IPS-15b (cell line): ENCODE data around the gene ATP10A.
A peak's percentile ranks its signal among the peaks of the same experiment; 100 is the strongest.
"Not testable (repeated sequence)": the region's sequence is repeated elsewhere in the genome, so short reads cannot be mapped to it uniquely, and the experiment has no call there.

ENCODE experiments used
- H3K27me3 ChIP-seq: one replicate; pipeline ENCODE4 v1.6.1; 2013; ENCODE audit warnings: low read length; ENCODE audit not compliant: control insufficient read depth, insufficient read depth
- H3K36me3 ChIP-seq: one replicate; pipeline ENCODE4 v1.6.1; 2013; ENCODE audit warnings: low read length; ENCODE audit not compliant: control insufficient read depth, insufficient read depth
- H3K4me1 ChIP-seq: one replicate; pipeline ENCODE4 v1.6.1; 2013; ENCODE audit warnings: mild to moderate bottlenecking, low read length; ENCODE audit not compliant: control insufficient read depth, insufficient read depth
- H3K4me3 ChIP-seq: one replicate; pipeline ENCODE4 v1.5.1; 2013; ENCODE audit warnings: low read depth, low read length
- H3K9ac ChIP-seq: one replicate; pipeline ENCODE4 v1.6.1; 2013; ENCODE audit warnings: low read depth, mild to moderate bottlenecking, low read length
- H3K9me3 ChIP-seq: one replicate; pipeline ENCODE4 v1.6.1; 2013; ENCODE audit warnings: mild to moderate bottlenecking, low read length; ENCODE audit not compliant: control insufficient read depth, insufficient read depth

Gene ATP10A

GRCh38 chr15:25864966-25865365, 1.8 kb upstream of the ATP10A start:
- Histone ChIP-seq H3K4me3 (no peak overlapping the region), H3K9ac (no peak overlapping the region), H3K9me3 (no peaks in the 10 kb centered on the region), H3K36me3 (no peaks in the 10 kb centered on the region), H3K4me1 (no peaks in the 10 kb centered on the region), H3K27me3 (peaks cover 40% of the 10 kb centered on the region)

GRCh38 chr15:25863968-25864580, 947 bp upstream of the ATP10A start:
- no peaks in the 10 kb centered on the region for H3K36me3 ChIP-seq
- H3K9ac ChIP-seq, result no peak overlapping the region
- no peaks in the 10 kb centered on the region for H3K4me1 ChIP-seq
- H3K4me3 ChIP-seq, result peak overlapping the region; percentile 70
- H3K9me3 ChIP-seq, result no peaks in the 10 kb centered on the region
- peaks cover 40% of the 10 kb centered on the region for H3K27me3 ChIP-seq

- no peak overlapping the region for H3K9ac ChIP-seq
- peaks cover 40% of the 10 kb centered on the region for H3K27me3 ChIP-seq
- no peaks in the 10 kb centered on the region for H3K4me1 ChIP-seq
- no peaks in the 10 kb centered on the region for H3K36me3 ChIP-seq
- peak overlapping the region; percentile 70 for H3K4me3 ChIP-seq
- no peaks in the 10 kb centered on the region for H3K9me3 ChIP-seq
Measured at GRCh38 chr15:25862472-25863110, 536 bp downstream of the ATP10A start.

GRCh38 chr15:25862071-25862471, 1.1 kb downstream of the ATP10A start:
- no peaks in the 10 kb centered on the region for H3K9me3 ChIP-seq
- no peaks in the 10 kb centered on the region for H3K36me3 ChIP-seq
- H3K27me3 ChIP-seq, result peaks cover 40% of the 10 kb centered on the region
- H3K4me3 ChIP-seq, result peak overlapping the region; percentile 70
- H3K9ac ChIP-seq, result no peak overlapping the region
- no peaks in the 10 kb centered on the region for H3K4me1 ChIP-seq

- H3K9me3 ChIP-seq, result no peaks in the 10 kb centered on the region
- no peaks in the 10 kb centered on the region for H3K4me1 ChIP-seq
- H3K36me3 ChIP-seq, result no peaks in the 10 kb centered on the region
- H3K27me3 ChIP-seq, result peaks cover 40% of the 10 kb centered on the region
- no peak overlapping the region for H3K9ac ChIP-seq
- no peak overlapping the region for H3K4me3 ChIP-seq
Measured at GRCh38 chr15:25860885-25861866, 2.0 kb downstream of the ATP10A start.

GRCh38 chr15:25859838-25860645, 3.1 kb downstream of the ATP10A start:
- H3K36me3 ChIP-seq, result no peaks in the 10 kb centered on the region
- no peaks in the 10 kb centered on the region for H3K4me1 ChIP-seq
- H3K27me3 ChIP-seq, result peaks cover 31% of the 10 kb centered on the region

GRCh38 chr15:25858952-25859760, 4.0 kb downstream of the ATP10A start:
- no peak overlapping the region for H3K4me3 ChIP-seq
- no peaks in the 10 kb centered on the region for H3K4me1 ChIP-seq
- H3K27me3 ChIP-seq, result peaks cover 23% of the 10 kb centered on the region
- H3K36me3 ChIP-seq, result no peaks in the 10 kb centered on the region
- H3K9ac ChIP-seq, result no peak overlapping the region
- no peaks in the 10 kb centered on the region for H3K9me3 ChIP-seq

More at GRCh38 chr15:25859838-25860645, 3.1 kb downstream of the ATP10A start:
- Histone ChIP-seq H3K4me3 (no peak overlapping the region), H3K9me3 (no peaks in the 10 kb centered on the region), H3K9ac (no peak overlapping the region)

- not testable (repeated sequence) for H3K9ac ChIP-seq, H3K4me1 ChIP-seq, H3K27me3 ChIP-seq, H3K4me3 ChIP-seq, H3K36me3 ChIP-seq, H3K9me3 ChIP-seq
Measured at GRCh38 chr15:25856059-25856458, 7.1 kb downstream of the ATP10A start.

GRCh38 chr15:25852661-25853524, 10.2 kb downstream of the ATP10A start:
- H3K36me3 ChIP-seq, result no peaks in the 10 kb centered on the region
- H3K4me3 ChIP-seq, result no peak overlapping the region
- no peak overlapping the region for H3K9ac ChIP-seq
- H3K4me1 ChIP-seq, result peaks cover 26% of the 10 kb centered on the region
- H3K27me3 ChIP-seq, result no peaks in the 10 kb centered on the region
- H3K9me3 ChIP-seq, result no peaks in the 10 kb centered on the region

GRCh38 chr15:25852027-25852426, 11.1 kb downstream of the ATP10A start:
- no peak overlapping the region for H3K9ac ChIP-seq
- no peak overlapping the region for H3K4me3 ChIP-seq
- no peaks in the 10 kb centered on the region for H3K36me3 ChIP-seq
- no peaks in the 10 kb centered on the region for H3K27me3 ChIP-seq
- H3K4me1 ChIP-seq, result peaks cover 28% of the 10 kb centered on the region
- H3K9me3 ChIP-seq, result no peaks in the 10 kb centered on the region
